ENCODE data around the gene IFNA21. TPM values are rescaled to one million over a fixed set of nuclear protein-coding genes. Genes with fewer than 3 reads are reported as not detected.

IFNA21 gene
- total and polyA plus RNA-seq, 2 of the 8 experiments (the other 6 are each of a cell fraction or from before 2014, with no cell fraction given) = not detected

DNA sequence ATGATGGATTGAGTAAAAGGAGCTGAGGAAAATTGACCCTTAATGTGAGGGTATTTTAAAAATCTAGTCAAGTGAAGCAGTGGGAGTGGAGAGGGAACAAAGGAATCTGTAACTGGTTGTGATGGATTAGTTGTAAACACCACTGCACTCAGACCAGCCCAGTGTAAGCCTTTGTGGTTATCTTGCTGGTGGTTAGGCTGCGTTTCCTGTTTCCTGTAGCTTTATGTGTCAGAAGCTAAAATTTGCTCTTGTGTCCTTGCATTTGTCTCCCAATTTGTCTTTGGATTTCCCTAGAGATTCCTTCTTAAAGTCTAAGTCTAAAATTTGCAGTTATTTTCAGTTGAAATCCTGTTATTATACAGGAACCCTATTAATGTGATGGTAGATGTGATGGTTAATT is 6.3 kb downstream of the IFNA21 start:
- Histone ChIP-seq H3K27me3 (replicated peaks in 1 of 4; ENCODE audit: control insufficient read depth in 3 of 4, extremely low read depth in 1 of 4, insufficient read depth in 3 of 4, low read length in 3 of 4) (no peaks in the 10 kb centered on the region), H4K5ac (ENCODE audit: insufficient read length, low read depth, low read length) (no peak overlapping the region), H3K4me3 (ENCODE audit: extremely low read depth in 1 of 4, insufficient read depth in 2 of 4, low read depth in 3 of 4, low read length in 4 of 4) (no peak overlapping the region), H2BK15ac (ENCODE audit: low read length) (no peak overlapping the region), H2AK5ac (ENCODE audit: low read depth, low read length) (no peak overlapping the region), H2AFZ (ENCODE audit: low read length) (no peak overlapping the region; the same call in 1 of the 2 replicates), H3K9me3 (ENCODE audit: insufficient read depth in 2 of 2, low read depth in 1 of 2, low read length in 1 of 2) (no peaks in the 10 kb centered on the region), H3K14ac (ENCODE audit: insufficient read length) (no peak overlapping the region), H2BK20ac (ENCODE audit: low read length) (no peak overlapping the region), H3K4ac (replicated peaks; ENCODE audit: insufficient read length, low read depth, low read length) (no peak overlapping the region), H3K18ac (ENCODE audit: extremely low read depth, low read length) (no peak overlapping the region), H3K4me2 (ENCODE audit: insufficient read depth in 1 of 2, low read depth in 2 of 2, low read length in 2 of 2) (no peak overlapping the region), H2BK5ac (ENCODE audit: low read depth, low read length) (no peak overlapping the region), H3K4me1 (replicated peaks in 1 of 4; ENCODE audit: control insufficient read depth in 3 of 4, insufficient read depth in 4 of 4, low read length in 3 of 4) (no peaks in the 10 kb centered on the region), H3K79me2 (ENCODE audit: control insufficient read depth in 1 of 2, insufficient read depth in 2 of 2, low read length in 2 of 2) (no peaks in the 10 kb centered on the region), H2BK12ac (ENCODE audit: low read depth, low read length) (no peak overlapping the region), H2BK120ac (replicated peaks; ENCODE audit: low read depth, low read length) (no peak overlapping the region), H4K8ac (ENCODE audit: extremely low read depth, insufficient read depth, low read length) (no peak overlapping the region), H3K23ac (ENCODE audit: insufficient read length) (no peak overlapping the region), H3K79me1 (ENCODE audit: low read depth, low read length) (no peaks in the 10 kb centered on the region), H3K9ac (replicated peaks in 1 of 4; ENCODE audit: extremely low read depth in 1 of 4, low read depth in 3 of 4, low read length in 3 of 4) (no peak overlapping the region), H4K20me1 (replicated peaks in 1 of 2; ENCODE audit: control insufficient read depth in 1 of 2, insufficient read depth in 2 of 2, low read length in 2 of 2) (no peaks in the 10 kb centered on the region), H3K23me2 (ENCODE audit: low read depth, low read length) (no peaks in the 10 kb centered on the region), H4K91ac (replicated peaks; ENCODE audit: insufficient read length, low read length) (no peak overlapping the region), H3K36me3 (ENCODE audit: control insufficient read depth in 2 of 4, insufficient read depth in 4 of 4, low read length in 3 of 4) (no peaks in the 10 kb centered on the region), H3K27ac (ENCODE audit: low read depth, low read length) (no peak overlapping the region), H3K56ac (replicated peaks; ENCODE audit: insufficient read length, low read depth, low read length) (no peak overlapping the region)
- no peak for DNase-seq (ENCODE audit: low read depth in 1 of 2, low spot score in 2 of 2)
- 92% methylated on average over 1 of the region's 1 CpG; no CpG with 5 or more reads in 1 of the 2 experiments for WGBS, 2 experiments (ENCODE audit: extremely low coverage in 1 of 2, insufficient coverage in 1 of 2, insufficient read length in 1 of 2, insufficient replicate concordance in 2 of 2, low coverage in 1 of 2, low lambda C conversion rate in 2 of 2, missing lambda C conversion rate in 1 of 2)
- POLR2A ChIA-PET (ENCODE audit: partially characterized antibody) = no interaction called here
- CTCF ChIA-PET (ENCODE audit: partially characterized antibody) = interaction anchor here (0.8 to 1.7 kb wide), 2 partner anchors 13 to 17 kb away, joined by 4 read pairs; no protein-coding TSS in a partner anchor
- no peak for FAIRE-seq
- TF ChIP-seq POLR2AphosphoS5 (IDR thresholded peaks at IDR 0.05; ENCODE audit: low read depth, low read length) = no peak
- no peak for TF ChIP-seq HDAC2 (IDR thresholded peaks at IDR 0.05; ENCODE audit: borderline replicate concordance in 1 of 2, low read depth in 2 of 2, low read length in 2 of 2)
- no peak for TF ChIP-seq PHF8 (conservative IDR thresholded peaks at IDR 0.05; ENCODE audit: low read depth, low read length)
- no peak for TF ChIP-seq BACH1 (IDR thresholded peaks at IDR 0.05; ENCODE audit: low read length)
- no peak for TF ChIP-seq KDM5A (IDR thresholded peaks at IDR 0.05; ENCODE audit: low read length)
- no peak for TF ChIP-seq BCL11A (IDR thresholded peaks at IDR 0.05; ENCODE audit: low read depth in 2 of 2, low read length in 2 of 2)

Data from H1 (cell line).